K562 (cell line): ENCODE data around the gene ATP6V0A1. TPM values are rescaled to one million over a fixed set of nuclear protein-coding genes. Genes with fewer than 3 reads are reported as not detected.

Experiments
- ADNP ChIP-seq: fragments of 200-800 bp; sonication (Bioruptor generic); IDR thresholded peaks from 2 replicates; pipeline ENCODE4 v1.6.1; 2016; ENCODE audit warnings: missing genetic modification characterization, missing compliant biosample characterization
- BCLAF1 ChIP-seq, 2 experiments: fragments of 450-650 bp in 1 of 2; IDR thresholded peaks; 2 replicates each; pipeline ENCODE4 v1.6.1; 2011 to 2017; ENCODE audit warnings: low read depth in 2 of 2, antibody characterized with exemption in 1 of 2, borderline replicate concordance in 1 of 2, low read length in 1 of 2, mild to moderate bottlenecking in 1 of 2, mixed read lengths in 1 of 2; ENCODE audit not compliant: control insufficient read depth in 1 of 2
- CBX3 ChIP-seq, 2 experiments: IDR thresholded peaks; 1 replicate in 1 of 2; 2 replicates in 1 of 2; pipeline ENCODE4 v1.6.1; 2012; ENCODE audit warnings: inconsistent platforms in 2 of 2, low read length in 2 of 2, borderline replicate concordance in 1 of 2, control low read depth in 1 of 2
- CTBP1 ChIP-seq: fragments of 450-650 bp; IDR thresholded peaks from 2 replicates; pipeline ENCODE4 v1.6.1; 2016; ENCODE audit warnings: borderline replicate concordance
- NBN ChIP-seq: fragments of 450-650 bp; IDR thresholded peaks from 2 replicates; pipeline ENCODE4 v1.6.1; 2016; ENCODE audit warnings: low read depth, mild to moderate bottlenecking
- NCOR1 ChIP-seq: fragments of 450-650 bp; IDR thresholded peaks from 2 replicates; pipeline ENCODE4 v1.6.1; 2016; ENCODE audit warnings: mild to moderate bottlenecking, moderate library complexity
- NONO ChIP-seq, 2 experiments: fragments of 200-400 bp in 1 of 2; fragments of 450-650 bp in 1 of 2; formaldehyde crosslinking in 1 of 2; IDR thresholded peaks; 2 replicates each; pipeline ENCODE4 v1.6.1; 2017; ENCODE audit warnings: low read depth in 2 of 2, mild to moderate bottlenecking in 2 of 2, moderate library complexity in 2 of 2, low read length in 1 of 2
- POLR2A ChIP-seq: fragments of 450-650 bp; conservative IDR thresholded peaks from 2 replicates; pipeline ENCODE4 v1.6.1; 2016
- PRDM10 ChIP-seq: fragments of 450-650 bp; IDR thresholded peaks from 2 replicates; pipeline ENCODE4 v1.6.1; 2018; ENCODE audit not compliant: partially characterized antibody
- RBM22 ChIP-seq: fragments of 200-400 bp; formaldehyde crosslinking; IDR thresholded peaks from 2 replicates; pipeline ENCODE4 v1.6.1; 2018; ENCODE audit warnings: low read length, low read depth; ENCODE audit not compliant: poor library complexity, severe bottlenecking
- SMARCA4 ChIP-seq: fragments of 450-650 bp; IDR thresholded peaks from 2 replicates; pipeline ENCODE4 v1.6.1; 2016
- SRF ChIP-seq, 2 experiments: fragments of 250-450, 450-650 bp in 1 of 2; sonication (Bioruptor Pico) in 1 of 2; sonication (generic) in 1 of 2; formaldehyde crosslinking; IDR thresholded peaks; 2 replicates each; pipeline versions ENCODE4 v1.5.0 to v1.5.1; 2020 to 2022; ENCODE audit warnings: mild to moderate bottlenecking in 1 of 2, missing genetic modification reagents in 1 of 2
- TAF9B ChIP-seq: fragments of 450-650 bp; IDR thresholded peaks from 2 replicates; pipeline ENCODE4 v1.6.1; 2018; ENCODE audit warnings: mild to moderate bottlenecking; ENCODE audit not compliant: partially characterized antibody
- TEAD1 ChIP-seq, 2 experiments: fragments of 450-650 bp in 1 of 2; sonication (generic) in 1 of 2; formaldehyde crosslinking; IDR thresholded peaks; 2 replicates each; pipeline versions ENCODE4 v1.4.0 to v1.8.0; 2020 to 2022; ENCODE audit warnings: mild to moderate bottlenecking in 2 of 2, missing genetic modification reagents in 1 of 2
- polyA plus RNA-seq, 8 experiments: library from polyadenylated mRNA; depleted of rRNA in 4 of 8; stranded (reverse) in 5 of 8; unstranded in 3 of 8; fragments of >200 nt; fragmentation: Nextera tagmentation in 2 of 8; fragmentation: Illumina TruSeq in 1 of 8; extraction: Ambion mirVana in 2 of 8; extraction: Trizol in 1 of 8; gene quantifications; 2 replicates each; pipeline versions ENCODE4 v1.2.1 to v1.2.3, GENCODE V29; 2011 to 2014; ENCODE audit warnings: inconsistent platforms in 1 of 8, missing spikeins in 1 of 8
- total RNA-seq, 7 experiments: library from RNA; depleted of rRNA in 6 of 7; stranded (reverse); fragments of >200 nt in 6 of 7; fragmentation: Illumina TruSeq in 2 of 7; extraction: Trizol in 2 of 7; gene quantifications; 2 replicates each; pipeline versions ENCODE4 v1.2.1 to v1.2.3, GENCODE V29; 2011 to 2021; ENCODE audit warnings: low replicate concordance in 1 of 7
- TF ChIP-seq, protein P1 (sequence below): fragments of 250-450 bp; sonication (Bioruptor Pico); IDR thresholded peaks from 2 replicates; pipeline ENCODE4 v1.8.0; 2022; ENCODE audit warnings: moderate library complexity, mild to moderate bottlenecking, inconsistent platforms
- TF ChIP-seq, protein P2 (sequence below): fragments of 250-450 bp; sonication (Bioruptor Pico); IDR thresholded peaks from 2 replicates; pipeline ENCODE4 v1.4.0; 2020; ENCODE audit warnings: mild to moderate bottlenecking

ATP6V0A1 gene
- total and polyA plus RNA-seq, 9 of the 15 experiments (the other 6 are each of a cell fraction or from before 2014, with no cell fraction given) = 11.8 to 158 (median 75.5) TPM

- peak; percentile 76 for TF ChIP-seq ADNP (tag)
- no peak for TF ChIP-seq SRF (CRISPR knock-in tag; IDR thresholded peaks at IDR 0.05)
- TF ChIP-seq, protein P1, sequence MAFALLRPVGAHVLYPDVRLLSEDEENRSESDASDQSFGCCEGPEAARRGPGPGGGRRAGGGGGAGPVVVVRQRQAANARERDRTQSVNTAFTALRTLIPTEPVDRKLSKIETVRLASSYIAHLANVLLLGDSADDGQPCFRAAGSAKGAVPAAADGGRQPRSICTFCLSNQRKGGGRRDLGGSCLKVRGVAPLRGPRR (CRISPR knock-in tag) = no peak
- TF ChIP-seq, protein P2, sequence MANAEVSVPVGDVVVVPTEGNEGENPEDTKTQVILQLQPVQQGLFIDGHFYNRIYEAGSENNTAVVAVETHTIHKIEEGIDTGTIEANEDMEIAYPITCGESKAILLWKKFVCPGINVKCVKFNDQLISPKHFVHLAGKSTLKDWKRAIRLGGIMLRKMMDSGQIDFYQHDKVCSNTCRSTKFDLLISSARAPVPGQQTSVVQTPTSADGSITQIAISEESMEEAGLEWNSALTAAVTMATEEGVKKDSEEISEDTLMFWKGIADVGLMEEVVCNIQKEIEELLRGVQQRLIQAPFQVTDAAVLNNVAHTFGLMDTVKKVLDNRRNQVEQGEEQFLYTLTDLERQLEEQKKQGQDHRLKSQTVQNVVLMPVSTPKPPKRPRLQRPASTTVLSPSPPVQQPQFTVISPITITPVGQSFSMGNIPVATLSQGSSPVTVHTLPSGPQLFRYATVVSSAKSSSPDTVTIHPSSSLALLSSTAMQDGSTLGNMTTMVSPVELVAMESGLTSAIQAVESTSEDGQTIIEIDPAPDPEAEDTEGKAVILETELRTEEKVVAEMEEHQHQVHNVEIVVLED (CRISPR knock-in tag) = no peak
- peak; percentile 77 for TF ChIP-seq NCOR1
- TF ChIP-seq CTBP1 = peak; percentile 45; the same call in 1 of the 2 replicates
- peak; percentile 69 for TF ChIP-seq TAF9B
- no peak for TF ChIP-seq BCLAF1 (IDR thresholded peaks at IDR 0.05; ENCODE audit: borderline replicate concordance in 1 of 2, control insufficient read depth in 1 of 2, low read depth in 2 of 2, low read length in 1 of 2)
- no peak for TF ChIP-seq PRDM10
- TF ChIP-seq RBM22 = no peak
- 0 out of 4 replicates have a peak, but pooled peaks of 1 of the 2 experiments have one; percentile 15 for TF ChIP-seq NONO (IDR thresholded peaks at IDR 0.05; ENCODE audit: low read depth in 2 of 2, low read length in 1 of 2)
- TF ChIP-seq TEAD1 (CRISPR knock-in tag; IDR thresholded peaks at IDR 0.05) = 0 out of 4 replicates have a peak, but pooled peaks of 1 of the 2 experiments have one; percentile 5
- peak; percentile 88; the same call in 1 of the 2 replicates for TF ChIP-seq NBN
- TF ChIP-seq SMARCA4 = peak; percentile 93
- TF ChIP-seq CBX3 (IDR thresholded peaks at IDR 0.05; ENCODE audit: borderline replicate concordance in 1 of 2, low read length in 2 of 2) = peak in 1 of 2 experiments; percentile 41; a peak in 2 of 3 replicates
- TF ChIP-seq POLR2A = peak; percentile 46
These were observed 2.2 kb upstream of the ATP6V0A1 start (continued) for GRCh38 chr17:42456223-42457106.
